GM21786 (cell line): Measurements from ENCODE around the gene PPP2R2C.
A peak's percentile ranks its signal among the peaks of the same experiment; 100 is the strongest.

Experiments
- ATAC-seq: cut with Tn5 transposase; IDR thresholded peaks from one replicate; pipeline ENCODE4 v1.9.1; 2021; ENCODE audit not compliant: unreplicated experiment

The PPP2R2C gene

DNA sequence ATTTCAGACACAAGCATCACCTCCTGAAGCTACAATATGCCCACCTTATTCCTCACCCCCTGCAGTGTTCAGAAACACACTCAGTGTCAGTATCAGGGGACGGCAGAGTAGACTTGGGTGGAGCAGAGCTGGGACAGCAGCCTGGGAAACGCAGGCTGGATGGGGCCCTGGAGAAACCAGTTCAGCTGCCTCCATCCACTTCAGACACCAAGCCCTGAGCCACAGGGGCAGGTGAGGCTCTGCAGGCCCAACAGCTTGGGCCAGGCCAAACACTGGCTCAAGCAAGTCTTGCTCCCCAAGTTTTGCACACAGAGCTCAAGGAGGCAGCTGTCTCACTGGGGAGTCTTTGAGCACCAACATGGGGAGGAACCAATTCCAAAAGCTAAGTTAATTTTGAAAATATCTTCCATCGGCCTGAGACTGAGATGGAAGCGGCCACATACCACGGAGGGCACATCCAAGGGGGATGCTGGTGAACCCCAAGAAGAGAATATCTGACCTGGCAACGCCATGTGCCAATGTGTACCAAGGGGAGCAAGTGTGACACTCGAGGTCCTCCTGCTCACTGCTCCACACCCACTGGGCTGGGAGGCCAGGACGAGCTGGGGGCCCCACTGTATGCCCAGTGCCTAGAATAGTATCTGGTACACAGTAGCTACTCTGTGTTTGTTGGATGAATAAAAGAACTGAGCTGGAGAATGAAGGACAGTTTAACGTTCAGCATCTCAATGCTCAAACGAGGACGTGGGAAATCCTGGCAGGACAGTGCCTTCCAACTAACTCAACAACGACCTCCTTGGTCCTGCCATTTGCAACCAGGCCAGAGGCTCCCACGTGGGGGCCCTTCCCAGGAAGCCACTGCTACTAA, 45.6 kb downstream of the PPP2R2C start:
- no peak for ATAC-seq

DNA sequence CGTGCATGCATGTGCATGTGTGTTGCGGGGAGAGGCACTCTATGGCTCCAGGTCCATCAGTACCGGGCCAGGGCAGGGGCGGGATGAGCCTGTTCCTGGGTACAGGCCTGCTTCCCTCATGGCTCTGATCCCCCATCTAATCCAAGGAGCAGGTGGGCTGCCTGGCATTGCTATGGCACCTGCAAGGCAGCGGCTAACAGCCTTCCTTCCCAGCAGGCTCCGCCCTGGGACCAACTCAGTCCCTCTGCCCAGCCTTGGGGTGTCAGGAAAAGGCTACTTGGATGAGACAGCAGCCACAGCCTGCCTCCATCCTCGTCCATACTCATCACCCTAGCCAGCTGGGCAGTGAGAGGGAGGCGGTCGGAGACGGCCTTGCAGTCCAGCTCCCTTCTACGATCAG, 46.5 kb downstream of the PPP2R2C start:
- ATAC-seq, result no peak

DNA sequence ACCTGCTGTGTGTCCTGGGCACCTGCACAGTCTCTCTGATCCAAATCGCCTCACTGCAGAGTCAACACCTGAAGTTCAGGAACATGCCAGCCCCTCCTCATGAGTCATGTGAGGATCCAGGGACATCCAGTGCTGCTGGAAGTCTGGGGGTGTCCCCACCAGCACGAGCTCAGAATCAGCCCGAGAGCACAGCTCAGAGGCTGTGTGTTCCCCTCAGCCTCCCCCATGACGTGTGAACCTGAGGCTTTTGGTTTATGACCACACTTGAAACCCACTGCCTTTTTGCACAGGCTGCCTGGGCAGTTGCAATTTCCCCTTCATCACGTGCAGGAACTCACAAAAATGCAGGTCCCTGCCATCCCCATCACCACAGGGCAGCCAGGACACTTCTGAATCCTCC, 47.1 kb downstream of the PPP2R2C start:
- no peak for ATAC-seq

DNA sequence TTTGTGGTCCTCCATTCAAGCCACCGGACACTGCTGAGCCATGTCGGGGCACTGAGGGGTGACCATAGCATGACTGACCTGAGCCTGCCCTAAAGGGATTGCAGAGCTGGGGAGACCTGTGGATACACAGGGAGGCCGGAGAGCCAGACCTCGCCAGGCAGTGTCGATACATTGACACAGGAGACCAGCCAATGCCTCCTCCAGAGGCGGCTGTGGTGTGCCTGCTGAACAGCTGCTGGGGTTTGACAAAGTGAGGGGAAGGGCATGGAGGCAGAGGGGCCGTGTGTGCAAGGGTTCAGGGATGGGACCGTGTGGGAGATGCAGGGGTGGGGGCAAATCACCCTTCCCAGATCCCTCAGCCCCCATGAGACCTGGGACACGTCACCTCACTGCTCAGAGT, 48.0 kb downstream of the PPP2R2C start:
- ATAC-seq, result no peak

DNA sequence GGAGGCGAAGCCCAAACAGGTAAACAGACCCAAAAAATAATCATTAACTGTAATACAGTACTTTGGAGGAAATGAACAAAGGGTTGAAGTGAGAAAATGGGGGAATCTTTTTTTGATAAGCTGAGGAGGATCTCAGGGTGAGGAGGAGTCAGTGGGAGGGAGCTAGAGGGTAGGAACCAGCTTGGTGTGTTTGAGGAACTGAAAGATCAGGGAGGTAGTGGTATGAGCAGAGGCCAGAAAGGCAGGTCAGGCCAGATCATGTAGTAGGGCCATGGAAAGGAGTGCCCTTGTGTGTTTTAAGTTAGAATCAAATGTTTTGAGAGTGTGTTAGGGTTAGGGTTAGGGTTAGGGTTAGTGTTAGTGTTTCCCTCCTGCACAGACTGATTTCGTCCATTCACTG, 48.8 kb downstream of the PPP2R2C start:
- ATAC-seq, result peak; percentile 95

DNA sequence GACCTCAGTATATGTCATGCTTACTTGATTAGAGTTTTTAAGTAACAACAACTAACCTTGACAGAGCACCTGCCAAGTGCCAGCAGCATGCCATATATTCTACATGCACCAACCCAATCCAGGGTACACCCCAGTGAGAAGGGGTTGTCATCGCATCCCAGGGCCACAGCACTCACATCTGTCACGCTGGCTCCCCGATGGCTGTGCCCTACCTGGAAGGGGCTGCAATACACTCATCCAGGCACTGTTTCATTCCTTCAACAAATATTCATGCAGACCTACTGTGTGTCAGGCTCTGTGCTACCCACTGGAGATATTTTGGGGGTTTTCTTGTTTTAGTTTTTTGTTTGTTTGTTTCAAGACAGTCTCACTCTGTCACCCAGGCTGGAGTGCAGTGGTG, 49.5 kb downstream of the PPP2R2C start:
- ATAC-seq, result no peak

DNA sequence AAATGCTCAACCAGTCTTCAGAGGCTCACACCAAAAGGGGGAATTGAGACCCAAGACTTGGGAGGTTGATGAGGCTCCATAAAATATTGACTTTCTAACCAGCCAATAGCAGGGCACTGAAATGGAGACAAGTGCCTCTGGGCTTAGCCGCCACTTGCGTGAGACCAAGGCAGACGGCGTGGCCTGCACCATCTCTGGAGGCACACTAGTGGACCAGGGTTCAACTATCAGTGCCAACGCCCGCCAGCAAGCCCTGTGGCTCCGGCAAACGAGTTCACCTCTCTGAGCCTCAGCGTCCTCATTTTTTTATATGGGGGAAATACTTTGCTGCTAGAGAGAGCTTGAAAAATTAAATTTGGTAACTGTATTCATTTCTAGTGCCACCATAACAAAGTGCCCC, 50.3 kb downstream of the PPP2R2C start:
- no peak for ATAC-seq

DNA sequence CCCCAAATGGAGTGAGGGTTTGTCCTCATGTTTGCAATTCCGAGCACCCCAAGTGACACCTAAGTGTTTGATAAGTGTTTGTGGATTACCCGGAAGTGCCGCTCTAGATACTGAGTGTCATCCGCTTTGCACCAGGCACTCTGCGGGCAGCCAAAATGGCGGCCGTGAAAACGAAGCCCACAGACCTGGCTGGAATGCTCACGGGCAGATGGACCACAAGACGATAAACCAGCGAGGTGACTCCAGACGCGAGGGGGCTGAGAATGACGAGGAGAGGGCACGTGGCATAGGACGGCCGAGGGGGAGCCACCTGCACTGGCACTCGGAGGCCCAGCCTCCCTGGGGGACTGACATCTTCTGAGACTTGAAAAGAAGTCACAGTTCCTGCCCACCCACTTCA, 51.0 kb downstream of the PPP2R2C start:
- no peak for ATAC-seq

DNA sequence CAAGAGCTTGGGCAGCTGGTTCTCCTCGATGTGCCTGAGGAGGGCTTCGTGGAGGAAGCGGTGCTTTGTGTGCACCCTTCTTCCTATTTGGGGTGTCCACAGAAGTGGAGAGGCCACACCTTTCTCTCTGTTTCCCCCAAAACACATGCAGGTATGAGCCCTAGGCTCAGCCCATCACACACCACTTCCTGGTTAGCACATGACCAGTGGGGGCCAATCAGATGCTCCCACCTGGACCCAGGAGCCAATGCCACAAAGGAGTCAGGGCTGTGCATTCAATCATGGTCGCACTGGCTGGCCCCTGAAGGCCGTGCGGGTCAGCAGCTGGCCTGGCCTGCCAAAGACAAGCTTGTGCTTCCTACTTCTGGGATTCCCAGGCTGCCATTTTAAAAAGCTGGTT, 51.4 kb downstream of the PPP2R2C start:
- ATAC-seq, result no peak

DNA sequence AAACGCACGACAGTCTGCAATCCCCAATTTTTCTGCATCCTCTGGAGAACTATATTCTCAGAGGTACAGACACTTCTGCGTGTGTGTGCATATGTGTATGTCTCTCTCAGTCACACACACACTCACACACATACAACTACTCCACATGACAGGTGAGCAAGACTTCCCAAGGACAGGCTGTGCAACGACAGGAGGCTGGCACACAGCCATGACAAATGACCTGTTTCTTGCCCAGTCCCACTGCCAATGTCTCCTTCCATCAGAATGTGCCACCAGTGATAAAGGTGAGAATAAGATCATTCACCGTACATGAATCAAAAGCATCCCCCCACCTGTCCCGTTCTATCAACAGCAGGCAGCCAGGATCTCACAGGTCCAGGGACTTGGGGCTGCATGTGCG, 52.4 kb downstream of the PPP2R2C start:
- no peak for ATAC-seq

DNA sequence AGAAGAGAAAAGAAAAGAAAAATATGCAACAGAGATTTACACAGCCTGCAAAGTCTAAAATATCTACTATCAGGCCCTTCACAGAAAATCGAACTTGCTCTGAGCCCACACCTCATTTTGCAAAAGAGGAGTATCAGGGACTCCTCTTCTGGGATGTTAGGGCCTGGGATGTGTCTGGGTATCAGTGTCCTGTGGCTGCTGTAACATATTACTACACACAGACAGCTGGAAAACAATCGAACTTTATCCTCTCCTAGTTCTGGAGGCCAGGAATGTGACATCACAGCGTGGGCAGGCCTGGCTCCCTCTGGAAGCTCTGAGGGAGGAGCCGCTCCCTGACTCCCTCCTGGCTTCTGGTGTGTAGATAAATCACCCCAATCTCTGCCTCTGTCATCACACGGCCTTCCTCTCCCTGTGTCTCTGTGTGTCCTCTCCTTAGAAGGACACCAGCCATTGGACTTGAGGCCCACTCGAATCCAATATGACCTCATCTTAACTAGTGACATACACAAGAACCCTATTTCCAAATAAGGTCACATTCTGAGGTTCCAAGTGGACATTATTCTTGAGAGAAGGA, 52.9 kb downstream of the PPP2R2C start:
- ATAC-seq, result no peak

DNA sequence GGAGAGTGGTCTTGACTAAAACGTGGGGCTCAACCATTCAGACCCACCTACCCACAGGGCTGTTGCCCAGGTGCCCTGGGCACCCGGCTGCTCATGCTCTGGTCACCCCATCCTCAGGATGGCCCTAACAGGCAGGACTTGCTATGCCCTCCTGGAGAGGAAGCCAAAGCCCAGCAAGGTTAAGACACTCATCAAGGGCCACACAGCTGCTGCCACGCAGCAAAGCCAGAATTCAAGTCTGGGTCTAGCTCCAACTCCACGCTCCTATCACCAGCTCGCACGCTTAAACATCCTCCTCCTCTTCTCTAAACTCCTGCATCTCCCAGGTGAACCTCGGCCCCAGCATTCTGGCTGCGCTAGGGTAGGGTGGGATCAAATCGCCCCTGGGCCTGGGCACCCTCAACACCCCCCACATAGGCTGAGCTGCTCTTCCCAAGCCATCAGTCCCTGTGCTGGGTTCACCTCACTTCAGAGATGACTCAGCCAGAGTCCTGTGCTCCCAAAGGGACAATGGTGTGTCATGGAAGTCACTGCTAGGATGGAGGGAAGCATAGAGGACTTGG, 54.1 kb downstream of the PPP2R2C start:
- ATAC-seq, result no peak

DNA sequence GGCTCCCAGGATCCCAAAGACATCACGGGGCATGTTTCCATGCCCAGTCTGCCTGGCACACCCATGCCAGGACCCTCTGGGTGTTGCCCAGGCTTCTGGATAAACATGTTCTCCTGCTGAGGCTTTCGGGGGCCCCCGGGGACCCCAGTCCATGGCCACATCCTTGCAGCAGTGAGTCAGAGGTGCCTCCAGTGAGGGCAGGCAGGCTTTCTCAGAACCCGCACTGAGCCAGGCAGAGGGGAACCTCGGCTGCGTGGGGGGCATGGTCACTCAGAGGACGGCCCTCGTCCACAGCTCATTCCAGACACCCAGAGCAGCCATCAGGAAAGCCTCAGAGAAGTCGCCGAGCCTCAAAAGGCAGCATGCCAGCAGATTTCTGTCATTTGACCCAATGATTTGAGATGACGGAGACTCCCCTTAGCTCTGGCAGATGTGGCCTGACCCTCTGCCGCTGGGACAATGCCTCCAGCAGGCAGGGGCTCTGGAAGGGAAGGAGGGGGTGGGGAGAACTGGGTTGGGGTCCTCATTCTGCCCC, 54.8 kb downstream of the PPP2R2C start:
- no peak for ATAC-seq

DNA sequence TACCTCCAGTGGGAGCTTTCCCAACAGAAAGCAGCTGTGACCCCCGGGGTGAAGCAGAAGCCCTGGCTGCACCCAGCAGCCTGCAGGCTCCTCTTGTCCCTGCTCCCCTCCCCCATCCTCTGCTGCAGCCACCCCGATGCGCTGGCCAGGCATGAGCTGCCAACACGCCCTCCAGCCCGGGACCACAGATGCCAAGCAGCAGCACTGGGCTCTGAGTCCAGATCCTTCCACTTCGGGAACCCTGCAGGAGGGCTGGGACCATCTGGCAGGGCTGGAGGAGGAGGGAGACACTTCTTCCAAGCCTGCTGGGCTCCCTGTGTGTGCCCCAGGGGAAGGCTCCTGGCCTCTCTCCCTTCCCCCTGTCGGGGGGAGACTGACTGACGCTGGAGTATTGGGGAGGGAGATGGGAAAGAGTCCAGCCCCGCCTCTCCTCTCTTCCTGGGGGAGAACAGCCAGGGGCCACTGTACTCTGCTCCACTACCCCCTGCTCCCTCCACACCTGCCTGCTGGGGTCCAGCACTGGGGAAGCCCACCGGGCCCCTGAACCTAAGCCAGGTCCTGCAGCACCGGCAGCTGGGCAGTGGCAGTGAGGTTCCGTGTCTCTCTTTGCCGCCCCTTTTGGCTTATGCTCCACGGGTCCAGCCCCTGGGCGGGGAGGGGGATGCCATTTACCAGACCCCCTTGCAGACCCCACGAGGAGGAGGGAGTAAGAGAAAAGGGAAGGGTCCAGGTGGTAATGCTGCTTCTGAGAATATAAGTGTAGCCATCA, 55.7 kb downstream of the PPP2R2C start:
- no peak for ATAC-seq

DNA sequence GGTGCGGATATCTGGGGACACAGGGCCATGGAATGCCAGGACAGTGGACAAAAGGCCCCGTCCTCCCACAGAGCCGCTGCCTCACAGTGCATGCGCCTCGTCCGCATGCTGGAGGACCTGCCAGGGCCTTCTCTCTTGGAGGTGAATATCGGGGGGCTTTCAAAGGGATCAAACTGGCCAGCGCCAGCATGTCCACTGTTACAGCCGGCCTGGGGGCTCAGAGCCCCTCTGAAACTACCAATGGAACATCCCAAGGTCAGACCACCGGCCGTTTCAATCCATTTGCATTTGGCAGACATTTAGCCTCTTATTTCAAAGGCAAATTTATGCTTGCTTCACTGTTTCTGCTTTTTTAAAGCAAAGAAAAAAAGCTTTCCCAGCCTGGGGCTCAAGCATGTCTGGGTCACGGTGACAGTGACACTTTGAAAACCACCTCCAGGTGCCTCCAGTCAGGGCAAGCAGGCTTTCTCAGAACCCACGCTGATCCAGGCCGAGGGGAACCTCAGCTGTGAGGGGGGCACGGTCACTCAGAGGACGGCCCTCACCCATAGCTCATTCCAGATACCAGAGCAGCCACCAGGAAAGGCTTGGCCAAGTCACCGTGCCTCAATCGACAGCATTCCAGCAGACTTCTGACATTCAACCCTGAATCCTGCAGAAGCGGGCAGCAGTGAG, 57.2 kb downstream of the PPP2R2C start:
- ATAC-seq, result no peak

DNA sequence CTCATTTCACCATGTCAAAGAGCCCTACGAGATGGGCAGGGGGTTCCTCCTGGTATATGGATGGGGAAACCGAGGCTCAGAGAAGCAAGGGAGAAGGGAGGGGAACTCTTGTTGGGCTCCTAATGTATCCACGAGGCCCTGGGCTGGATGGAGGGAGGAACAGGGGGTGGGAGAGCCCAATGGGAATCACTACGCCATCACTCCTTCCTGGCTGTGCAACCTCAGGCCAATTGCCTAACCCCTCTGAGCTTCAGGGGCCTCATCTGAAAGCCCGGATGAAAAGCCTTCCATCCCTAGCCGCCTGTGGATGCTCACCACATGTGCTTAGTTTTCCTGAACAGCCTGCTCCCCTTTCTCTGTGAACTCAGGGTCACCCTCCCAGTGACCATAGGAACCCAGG, 57.8 kb downstream of the PPP2R2C start:
- ATAC-seq, result no peak

DNA sequence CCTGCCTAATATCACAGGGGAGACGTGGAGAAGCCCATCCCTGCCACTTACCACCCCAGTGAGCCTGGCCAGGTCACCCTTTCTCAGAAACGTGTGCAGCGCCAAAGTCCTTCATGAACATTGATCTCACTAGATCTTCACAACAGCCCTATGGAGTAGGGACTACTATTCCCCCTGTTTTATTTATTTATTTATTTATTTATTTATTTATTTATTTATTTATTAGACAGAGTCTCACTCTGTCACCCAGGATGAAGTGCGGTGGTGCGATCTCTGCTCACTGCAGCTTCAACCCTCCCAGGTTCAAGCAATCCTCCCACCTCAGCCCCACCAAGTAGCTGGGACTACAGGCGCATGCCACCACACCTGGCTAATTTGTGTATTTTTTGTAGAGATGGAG, 61.8 kb downstream of the PPP2R2C start:
- no peak for ATAC-seq

DNA sequence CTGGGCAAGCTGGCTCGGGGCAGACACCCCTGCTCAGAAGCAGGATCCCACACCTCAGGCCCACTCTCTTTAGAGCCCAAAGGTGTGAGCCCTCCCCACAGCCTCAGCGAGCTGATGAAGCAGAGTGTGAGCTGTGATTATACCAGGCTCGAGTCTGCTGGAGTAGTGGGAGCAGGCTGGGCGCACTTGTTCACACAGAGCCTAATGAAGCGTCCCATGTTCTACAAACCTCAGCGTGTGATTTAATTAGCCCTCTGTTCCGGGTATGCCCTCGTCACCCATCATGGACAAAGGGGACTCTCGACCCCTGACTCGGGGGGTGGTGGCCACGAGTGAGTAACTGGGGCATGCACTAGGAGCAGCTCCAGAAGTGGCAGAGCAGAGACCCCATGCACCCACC, 62.3 kb downstream of the PPP2R2C start:
- ATAC-seq, result no peak

DNA sequence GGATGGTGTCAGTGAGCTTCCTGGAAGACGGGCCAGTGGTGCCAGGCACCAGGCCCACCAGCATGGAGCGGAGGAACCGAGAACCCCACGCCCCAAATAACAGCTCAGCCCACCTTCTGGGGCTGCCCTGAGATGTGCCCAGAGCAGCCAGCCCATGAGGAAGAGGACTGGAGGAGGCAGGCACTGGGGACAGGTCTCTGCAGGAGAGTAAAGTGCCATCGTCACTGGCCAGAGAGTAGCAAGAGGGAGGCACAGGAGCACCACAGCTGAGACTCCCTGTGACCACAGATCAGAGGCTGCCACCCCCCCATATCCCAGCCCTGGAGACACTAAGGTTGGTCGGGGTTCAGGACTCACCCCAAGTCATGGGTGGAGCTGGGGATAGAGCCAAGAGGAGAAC, 63.0 kb downstream of the PPP2R2C start:
- no peak for ATAC-seq

DNA sequence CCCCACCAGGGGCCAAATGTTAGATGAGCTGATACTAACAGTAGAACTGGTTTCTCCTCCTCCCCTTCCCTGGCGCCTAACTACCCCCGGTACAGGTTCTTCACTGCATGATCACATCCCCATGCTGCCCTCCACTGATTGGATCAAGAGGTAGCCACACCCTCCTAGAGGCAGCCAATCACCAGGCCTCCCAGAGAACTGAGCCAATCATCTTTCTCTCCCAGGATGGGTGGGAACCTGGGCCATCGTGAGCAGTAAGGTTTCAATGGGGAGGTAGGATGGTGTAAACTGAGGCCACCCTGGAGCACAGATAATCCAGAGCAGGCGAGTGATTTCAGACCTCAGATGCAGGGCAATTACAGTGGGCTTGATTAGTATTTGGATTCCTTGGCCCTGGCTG, 64.2 kb downstream of the PPP2R2C start:
- ATAC-seq, result no peak

DNA sequence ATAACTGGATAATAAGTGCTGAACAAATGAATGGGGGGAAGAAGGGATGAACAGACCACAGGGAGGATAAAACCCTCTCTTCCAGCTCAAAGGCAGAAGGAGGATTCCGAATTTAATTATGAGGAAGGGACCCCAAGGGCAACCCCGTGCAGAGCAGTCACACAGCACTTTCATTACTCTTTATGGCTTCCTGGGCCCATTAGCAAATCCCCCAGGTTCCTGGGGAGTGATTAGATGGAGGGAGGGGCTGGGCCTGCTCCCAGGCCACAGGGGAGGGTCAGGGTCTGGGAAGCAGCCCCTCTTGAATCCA, 67.1 kb downstream of the PPP2R2C start:
- no peak for ATAC-seq
